Type B pancreatic cell (in vitro differentiated cells): ENCODE results near the gene OR52E5. TPM values are rescaled to one million over a fixed set of nuclear protein-coding genes. Genes with fewer than 3 reads are reported as not detected.

Experiments
- DNase-seq: peaks from one replicate; pipeline ENCODE4 v3.0.0; 2021; ENCODE audit warnings: mixed read lengths; ENCODE audit not compliant: unreplicated experiment; ENCODE audit errors: extremely low spot score
- H3K27ac Mint-ChIP-seq: 2 replicates; pipeline ENCODE4 v1.8.0; 2021; ENCODE audit warnings: mild to moderate bottlenecking, mixed read lengths
- H3K27me3 Mint-ChIP-seq: 2 replicates; pipeline ENCODE4 v1.8.0; 2021; ENCODE audit warnings: mixed read lengths
- H3K36me3 Mint-ChIP-seq: 2 replicates; pipeline ENCODE4 v1.8.0; 2021; ENCODE audit warnings: mixed read lengths
- H3K4me1 Mint-ChIP-seq: one replicate; pipeline ENCODE4 v1.8.0; 2021; ENCODE audit warnings: mixed read lengths; ENCODE audit not compliant: unreplicated experiment
- H3K4me3 Mint-ChIP-seq: 2 replicates; pipeline ENCODE4 v1.8.0; 2021; ENCODE audit warnings: mild to moderate bottlenecking, mixed read lengths
- H3K9me3 Mint-ChIP-seq: 2 replicates; pipeline ENCODE4 v1.8.0; 2021; ENCODE audit warnings: mixed read lengths
- total RNA-seq: library from RNA; stranded (reverse); gene quantifications from 2 replicates; pipeline ENCODE4 v1.2.1, GENCODE V29; 2021; ENCODE audit warnings: low replicate concordance
- TF ChIP-seq, protein P1 (sequence below): fragments of 200-600 bp; sonication (generic); conservative IDR thresholded peaks from 2 replicates; pipeline ENCODE4 v1.5.0; 2021; ENCODE audit warnings: antibody characterized with exemption, mild to moderate bottlenecking

The OR52E5 gene
- total RNA-seq, 1 donor from 2014 or later = not detected

DNA sequence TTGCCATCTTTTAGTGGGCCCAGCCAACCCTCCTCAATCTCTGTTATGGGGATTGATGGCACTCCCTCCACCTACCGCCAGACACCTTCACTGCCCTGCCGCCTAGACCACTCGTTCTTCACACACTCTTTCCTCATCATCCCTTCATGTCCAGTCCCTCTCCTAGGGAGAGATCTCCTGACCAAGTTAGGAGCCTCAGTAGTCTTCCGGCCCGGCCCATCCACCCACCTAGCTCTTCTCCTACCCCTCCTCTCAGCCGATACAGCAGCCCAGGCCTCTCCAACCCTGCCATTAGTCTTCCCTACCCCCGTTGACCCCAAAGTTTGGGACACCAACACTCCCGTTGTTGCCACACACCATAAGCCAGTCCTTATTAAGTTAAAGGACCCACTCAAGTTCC lies 38.1 kb downstream of the OR52E5 start:
- Mint-ChIP-seq H3K36me3 (no peaks in the 10 kb centered on the region), H3K27me3 (no peaks in the 10 kb centered on the region), H3K4me1 (no peaks in the 10 kb centered on the region), H3K27ac (no peak overlapping the region), H3K4me3 (no peak overlapping the region), H3K9me3 (peaks cover 32% of the 10 kb centered on the region)
- no peak for DNase-seq
- TF ChIP-seq, protein P1, sequence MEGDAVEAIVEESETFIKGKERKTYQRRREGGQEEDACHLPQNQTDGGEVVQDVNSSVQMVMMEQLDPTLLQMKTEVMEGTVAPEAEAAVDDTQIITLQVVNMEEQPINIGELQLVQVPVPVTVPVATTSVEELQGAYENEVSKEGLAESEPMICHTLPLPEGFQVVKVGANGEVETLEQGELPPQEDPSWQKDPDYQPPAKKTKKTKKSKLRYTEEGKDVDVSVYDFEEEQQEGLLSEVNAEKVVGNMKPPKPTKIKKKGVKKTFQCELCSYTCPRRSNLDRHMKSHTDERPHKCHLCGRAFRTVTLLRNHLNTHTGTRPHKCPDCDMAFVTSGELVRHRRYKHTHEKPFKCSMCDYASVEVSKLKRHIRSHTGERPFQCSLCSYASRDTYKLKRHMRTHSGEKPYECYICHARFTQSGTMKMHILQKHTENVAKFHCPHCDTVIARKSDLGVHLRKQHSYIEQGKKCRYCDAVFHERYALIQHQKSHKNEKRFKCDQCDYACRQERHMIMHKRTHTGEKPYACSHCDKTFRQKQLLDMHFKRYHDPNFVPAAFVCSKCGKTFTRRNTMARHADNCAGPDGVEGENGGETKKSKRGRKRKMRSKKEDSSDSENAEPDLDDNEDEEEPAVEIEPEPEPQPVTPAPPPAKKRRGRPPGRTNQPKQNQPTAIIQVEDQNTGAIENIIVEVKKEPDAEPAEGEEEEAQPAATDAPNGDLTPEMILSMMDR = no peak

DNA sequence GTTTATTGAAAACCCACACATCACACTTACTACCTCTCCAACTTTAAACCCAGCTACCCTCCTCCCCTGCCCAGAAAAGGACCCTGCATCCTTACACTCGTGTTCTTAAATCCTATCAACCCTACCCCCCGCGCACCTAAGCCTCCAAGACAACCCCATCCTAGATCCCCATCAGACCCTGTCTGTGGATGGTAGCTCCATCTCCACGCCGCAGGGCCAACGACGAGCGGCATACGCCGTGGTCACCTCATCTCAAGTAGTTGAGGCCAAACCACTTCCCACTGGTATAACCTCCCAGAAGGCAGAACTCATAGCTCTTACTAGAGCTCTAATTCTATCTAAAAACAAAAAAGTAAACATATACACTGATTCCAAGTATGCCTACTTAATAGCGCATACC lies 39.7 kb downstream of the OR52E5 start:
- no peak for DNase-seq
- no peak overlapping the region for H3K27ac Mint-ChIP-seq
- TF ChIP-seq, protein P1 = no peak
- no peaks in the 10 kb centered on the region for H3K36me3 Mint-ChIP-seq
- no peak overlapping the region for H3K4me3 Mint-ChIP-seq
- H3K9me3 Mint-ChIP-seq = peaks cover 33% of the 10 kb centered on the region
- no peaks in the 10 kb centered on the region for H3K4me1 Mint-ChIP-seq
- no peaks in the 10 kb centered on the region for H3K27me3 Mint-ChIP-seq

DNA sequence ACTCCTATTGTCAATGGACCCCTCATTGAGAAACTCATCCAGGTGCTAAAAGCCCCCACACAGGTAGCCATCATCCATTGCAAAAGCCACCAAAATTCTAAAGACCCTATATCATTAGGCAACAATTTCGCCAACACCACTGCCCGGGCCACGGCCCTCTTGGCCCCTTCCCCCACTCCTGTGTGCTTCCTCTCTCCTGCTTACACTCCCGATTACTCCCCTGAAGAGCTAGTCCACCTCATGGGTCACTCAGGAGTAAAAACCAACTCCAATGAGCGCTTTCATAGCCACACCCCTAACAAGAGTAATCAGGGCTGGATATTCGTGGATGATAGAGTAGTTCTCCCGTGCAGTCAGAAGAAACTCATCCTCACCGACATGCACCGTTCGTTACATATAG lies 40.1 kb downstream of the OR52E5 start:
- H3K36me3 Mint-ChIP-seq = no peaks in the 10 kb centered on the region
- no peak overlapping the region for H3K4me3 Mint-ChIP-seq
- no peak overlapping the region for H3K27ac Mint-ChIP-seq
- DNase-seq = no peak
- TF ChIP-seq, protein P1 = no peak
- H3K9me3 Mint-ChIP-seq = peaks cover 32% of the 10 kb centered on the region
- no peaks in the 10 kb centered on the region for H3K4me1 Mint-ChIP-seq
- H3K27me3 Mint-ChIP-seq = no peaks in the 10 kb centered on the region

DNA sequence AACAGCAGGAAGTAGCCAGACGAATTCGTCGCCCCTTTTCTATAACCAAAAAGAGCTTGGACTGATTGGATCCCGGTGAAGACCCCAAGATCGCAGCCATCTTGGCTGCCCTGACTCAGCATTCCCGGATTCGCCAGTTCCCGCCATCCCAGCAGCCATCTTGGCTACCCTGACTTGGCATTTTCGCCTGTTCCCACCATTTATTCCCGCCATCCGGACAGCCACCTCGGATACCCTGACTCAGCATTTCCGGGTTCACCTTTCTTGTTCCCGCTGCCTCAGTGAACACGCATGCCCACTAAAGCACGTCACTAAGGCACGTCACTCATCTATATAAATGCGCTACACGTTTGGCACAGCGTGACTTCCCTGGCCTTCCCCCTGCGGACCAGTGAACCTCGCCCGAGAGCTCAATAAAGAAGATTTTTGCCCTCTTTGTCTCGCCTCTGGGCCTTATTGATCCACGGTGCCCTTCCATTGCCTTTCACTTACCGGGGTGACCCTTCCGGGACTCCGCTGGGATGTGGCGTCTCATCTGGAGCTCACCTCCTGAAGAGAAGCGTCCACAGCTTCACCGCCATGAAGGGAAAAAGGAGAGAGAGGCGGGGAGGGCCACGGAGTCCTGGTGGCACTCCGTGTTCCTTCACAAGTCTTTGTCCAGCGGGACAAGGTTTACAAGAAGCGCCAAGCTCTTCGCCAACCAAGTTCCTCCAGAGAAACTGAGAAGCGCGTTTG lies 45.0 kb downstream of the OR52E5 start:
- Mint-ChIP-seq H3K4me3 (no peak overlapping the region), H3K36me3 (no peaks in the 10 kb centered on the region), H3K9me3 (peaks cover 11% of the 10 kb centered on the region), H3K27me3 (no peaks in the 10 kb centered on the region), H3K4me1 (no peaks in the 10 kb centered on the region), H3K27ac (no peak overlapping the region)
- DNase-seq = no peak
- TF ChIP-seq, protein P1 = no peak

DNA sequence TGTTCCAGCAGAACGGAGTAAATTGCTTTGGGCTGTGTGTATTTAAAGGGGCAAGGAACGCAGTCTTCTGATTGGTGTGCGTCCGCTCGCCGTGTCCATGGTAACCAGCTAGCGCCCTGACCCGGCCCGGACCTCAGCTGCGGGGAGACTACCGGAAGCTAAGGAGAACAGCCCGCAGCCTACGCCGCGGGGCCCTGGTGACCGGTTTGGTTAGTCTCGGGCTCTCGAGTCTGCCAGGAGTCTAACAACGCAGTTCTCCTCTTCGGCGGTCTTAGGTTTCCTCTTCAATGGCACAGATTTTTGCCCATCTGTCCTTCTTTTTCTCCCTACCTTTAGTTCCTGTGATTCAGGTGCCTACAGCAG lies 45.6 kb downstream of the OR52E5 start:
- Mint-ChIP-seq H3K4me1 (no peaks in the 10 kb centered on the region), H3K4me3 (no peak overlapping the region), H3K27ac (no peak overlapping the region), H3K9me3 (peaks cover 7% of the 10 kb centered on the region), H3K27me3 (no peaks in the 10 kb centered on the region), H3K36me3 (no peaks in the 10 kb centered on the region)
- DNase-seq = no peak
- TF ChIP-seq, protein P1 = no peak
